Measurements from ENCODE around the gene CDH10. TPM values are rescaled to one million over a fixed set of nuclear protein-coding genes. Genes with fewer than 3 reads are reported as not detected.

The CDH10 gene
- total RNA-seq, 1 experiment from 2014 or later = 0.22 TPM

- TF ChIP-seq, protein P1, sequence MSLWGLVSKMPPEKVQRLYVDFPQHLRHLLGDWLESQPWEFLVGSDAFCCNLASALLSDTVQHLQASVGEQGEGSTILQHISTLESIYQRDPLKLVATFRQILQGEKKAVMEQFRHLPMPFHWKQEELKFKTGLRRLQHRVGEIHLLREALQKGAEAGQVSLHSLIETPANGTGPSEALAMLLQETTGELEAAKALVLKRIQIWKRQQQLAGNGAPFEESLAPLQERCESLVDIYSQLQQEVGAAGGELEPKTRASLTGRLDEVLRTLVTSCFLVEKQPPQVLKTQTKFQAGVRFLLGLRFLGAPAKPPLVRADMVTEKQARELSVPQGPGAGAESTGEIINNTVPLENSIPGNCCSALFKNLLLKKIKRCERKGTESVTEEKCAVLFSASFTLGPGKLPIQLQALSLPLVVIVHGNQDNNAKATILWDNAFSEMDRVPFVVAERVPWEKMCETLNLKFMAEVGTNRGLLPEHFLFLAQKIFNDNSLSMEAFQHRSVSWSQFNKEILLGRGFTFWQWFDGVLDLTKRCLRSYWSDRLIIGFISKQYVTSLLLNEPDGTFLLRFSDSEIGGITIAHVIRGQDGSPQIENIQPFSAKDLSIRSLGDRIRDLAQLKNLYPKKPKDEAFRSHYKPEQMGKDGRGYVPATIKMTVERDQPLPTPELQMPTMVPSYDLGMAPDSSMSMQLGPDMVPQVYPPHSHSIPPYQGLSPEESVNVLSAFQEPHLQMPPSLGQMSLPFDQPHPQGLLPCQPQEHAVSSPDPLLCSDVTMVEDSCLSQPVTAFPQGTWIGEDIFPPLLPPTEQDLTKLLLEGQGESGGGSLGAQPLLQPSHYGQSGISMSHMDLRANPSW (CRISPR knock-in tag; conservative IDR thresholded peaks at IDR 0.05; ENCODE audit: low read depth) = no peak
These were observed 147.1 kb downstream of the CDH10 start (continued) for GRCh38 chr5:24497591-24498157.

- ATAC-seq = no peak
- CTCF ChIA-PET = no interaction called here
- Mint-ChIP-seq H3K4me1 (peaks cover 11% of the 10 kb centered on the region), H3K27ac (no peak overlapping the region), H3K36me3 (no peaks in the 10 kb centered on the region), H3K4me3 (no peak overlapping the region), H3K27me3 (ENCODE audit: low read depth) (no peaks in the 10 kb centered on the region), H3K9me3 (no peaks in the 10 kb centered on the region)
- POLR2A ChIA-PET = no interaction called here
- TF ChIP-seq E2F1 (CRISPR knock-in tag; IDR thresholded peaks at IDR 0.05) (no peak), ZNF671 (CRISPR knock-in tag; IDR thresholded peaks at IDR 0.05) (no peak), HMGA2 (CRISPR knock-in tag; IDR thresholded peaks at IDR 0.05) (no peak), NFYB (CRISPR knock-in tag; conservative IDR thresholded peaks at IDR 0.05; ENCODE audit: low read depth) (no peak), CREB1 (CRISPR knock-in tag; IDR thresholded peaks at IDR 0.05) (no peak), CREM (CRISPR knock-in tag; IDR thresholded peaks at IDR 0.05) (no peak), RORB (CRISPR knock-in tag; IDR thresholded peaks at IDR 0.05) (no peak), EMX1 (CRISPR knock-in tag; IDR thresholded peaks at IDR 0.05) (no peak), JUN (CRISPR knock-in tag; IDR thresholded peaks at IDR 0.05) (no peak), PRRX2 (CRISPR knock-in tag; IDR thresholded peaks at IDR 0.05) (no peak), ZNF317 (CRISPR knock-in tag; IDR thresholded peaks at IDR 0.05; ENCODE audit: borderline replicate concordance, low read depth) (no peak)
- TF ChIP-seq, protein P2, sequence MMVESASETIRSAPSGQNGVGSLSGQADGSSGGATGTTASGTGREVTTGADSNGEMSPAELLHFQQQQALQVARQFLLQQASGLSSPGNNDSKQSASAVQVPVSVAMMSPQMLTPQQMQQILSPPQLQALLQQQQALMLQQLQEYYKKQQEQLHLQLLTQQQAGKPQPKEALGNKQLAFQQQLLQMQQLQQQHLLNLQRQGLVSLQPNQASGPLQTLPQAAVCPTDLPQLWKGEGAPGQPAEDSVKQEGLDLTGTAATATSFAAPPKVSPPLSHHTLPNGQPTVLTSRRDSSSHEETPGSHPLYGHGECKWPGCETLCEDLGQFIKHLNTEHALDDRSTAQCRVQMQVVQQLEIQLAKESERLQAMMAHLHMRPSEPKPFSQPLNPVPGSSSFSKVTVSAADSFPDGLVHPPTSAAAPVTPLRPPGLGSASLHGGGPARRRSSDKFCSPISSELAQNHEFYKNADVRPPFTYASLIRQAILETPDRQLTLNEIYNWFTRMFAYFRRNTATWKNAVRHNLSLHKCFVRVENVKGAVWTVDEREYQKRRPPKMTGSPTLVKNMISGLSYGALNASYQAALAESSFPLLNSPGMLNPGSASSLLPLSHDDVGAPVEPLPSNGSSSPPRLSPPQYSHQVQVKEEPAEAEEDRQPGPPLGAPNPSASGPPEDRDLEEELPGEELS (CRISPR knock-in tag; IDR thresholded peaks at IDR 0.05) = no peak
- DNase-seq (ENCODE audit: low spot score) = no peak
These were observed 147.6 kb downstream of the CDH10 start for GRCh38 chr5:24497145-24497544.

DNA sequence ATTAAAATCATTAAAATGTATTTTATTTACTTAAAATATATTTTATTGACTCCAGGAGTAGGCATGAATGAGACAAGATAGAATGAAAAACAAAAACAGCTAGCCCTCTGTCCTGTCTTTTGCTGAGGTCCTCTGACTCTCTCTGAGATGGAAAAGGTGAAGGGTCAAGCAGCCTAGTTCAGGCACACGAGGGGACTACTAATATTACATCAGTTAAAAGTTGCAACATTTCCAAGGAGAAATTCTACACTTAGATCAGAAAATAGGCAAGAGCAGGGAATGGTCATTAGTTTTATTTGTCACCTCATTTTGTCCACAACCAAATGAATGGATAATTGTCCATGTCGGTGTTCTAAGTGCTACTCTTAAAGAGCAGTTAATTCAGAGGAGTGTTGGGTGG is 148.5 kb downstream of the CDH10 start:
- DNase-seq (ENCODE audit: low spot score) (no peak), ATAC-seq (no peak)
- POLR2A ChIA-PET = no interaction called here
- no peak overlapping the region for H3K27ac Mint-ChIP-seq
- CTCF ChIA-PET = no interaction called here
- H3K9me3 Mint-ChIP-seq = no peaks in the 10 kb centered on the region
- no peak overlapping the region for H3K4me3 Mint-ChIP-seq
- no peaks in the 10 kb centered on the region for H3K27me3 Mint-ChIP-seq (ENCODE audit: low read depth)
- H3K4me1 Mint-ChIP-seq = peaks cover 11% of the 10 kb centered on the region
- no peaks in the 10 kb centered on the region for H3K36me3 Mint-ChIP-seq
- TF ChIP-seq, protein P3, sequence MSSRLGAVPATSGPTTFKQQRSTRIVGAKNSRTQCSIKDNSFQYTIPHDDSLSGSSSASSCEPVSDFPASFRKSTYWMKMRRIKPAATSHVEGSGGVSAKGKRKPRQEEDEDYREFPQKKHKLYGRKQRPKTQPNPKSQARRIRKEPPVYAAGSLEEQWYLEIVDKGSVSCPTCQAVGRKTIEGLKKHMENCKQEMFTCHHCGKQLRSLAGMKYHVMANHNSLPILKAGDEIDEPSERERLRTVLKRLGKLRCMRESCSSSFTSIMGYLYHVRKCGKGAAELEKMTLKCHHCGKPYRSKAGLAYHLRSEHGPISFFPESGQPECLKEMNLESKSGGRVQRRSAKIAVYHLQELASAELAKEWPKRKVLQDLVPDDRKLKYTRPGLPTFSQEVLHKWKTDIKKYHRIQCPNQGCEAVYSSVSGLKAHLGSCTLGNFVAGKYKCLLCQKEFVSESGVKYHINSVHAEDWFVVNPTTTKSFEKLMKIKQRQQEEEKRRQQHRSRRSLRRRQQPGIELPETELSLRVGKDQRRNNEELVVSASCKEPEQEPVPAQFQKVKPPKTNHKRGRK (CRISPR knock-in tag; IDR thresholded peaks at IDR 0.05; ENCODE audit: borderline replicate concordance) = no peak
- TF ChIP-seq SMAD4 (CRISPR knock-in tag; IDR thresholded peaks at IDR 0.05) (no peak), ZNF671 (CRISPR knock-in tag; IDR thresholded peaks at IDR 0.05) (no peak), AR (CRISPR knock-in tag; IDR thresholded peaks at IDR 0.05) (no peak), OVOL2 (CRISPR knock-in tag; IDR thresholded peaks at IDR 0.05; ENCODE audit: borderline replicate concordance) (no peak), HMGA2 (CRISPR knock-in tag; IDR thresholded peaks at IDR 0.05) (no peak), ZNF219 (CRISPR knock-in tag; IDR thresholded peaks at IDR 0.05; ENCODE audit: borderline replicate concordance) (no peak), FOXK1 (CRISPR knock-in tag; IDR thresholded peaks at IDR 0.05) (no peak)
- TF ChIP-seq, protein P4, sequence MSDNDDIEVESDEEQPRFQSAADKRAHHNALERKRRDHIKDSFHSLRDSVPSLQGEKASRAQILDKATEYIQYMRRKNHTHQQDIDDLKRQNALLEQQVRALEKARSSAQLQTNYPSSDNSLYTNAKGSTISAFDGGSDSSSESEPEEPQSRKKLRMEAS (CRISPR knock-in tag; IDR thresholded peaks at IDR 0.05) = no peak
- TF ChIP-seq, protein P5, sequence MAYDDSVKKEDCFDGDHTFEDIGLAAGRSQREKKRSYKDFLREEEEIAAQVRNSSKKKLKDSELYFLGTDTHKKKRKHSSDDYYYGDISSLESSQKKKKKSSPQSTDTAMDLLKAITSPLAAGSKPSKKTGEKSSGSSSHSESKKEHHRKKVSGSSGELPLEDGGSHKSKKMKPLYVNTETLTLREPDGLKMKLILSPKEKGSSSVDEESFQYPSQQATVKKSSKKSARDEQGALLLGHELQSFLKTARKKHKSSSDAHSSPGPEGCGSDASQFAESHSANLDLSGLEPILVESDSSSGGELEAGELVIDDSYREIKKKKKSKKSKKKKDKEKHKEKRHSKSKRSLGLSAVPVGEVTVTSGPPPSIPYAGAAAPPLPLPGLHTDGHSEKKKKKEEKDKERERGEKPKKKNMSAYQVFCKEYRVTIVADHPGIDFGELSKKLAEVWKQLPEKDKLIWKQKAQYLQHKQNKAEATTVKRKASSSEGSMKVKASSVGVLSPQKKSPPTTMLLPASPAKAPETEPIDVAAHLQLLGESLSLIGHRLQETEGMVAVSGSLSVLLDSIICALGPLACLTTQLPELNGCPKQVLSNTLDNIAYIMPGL (CRISPR knock-in tag; IDR thresholded peaks at IDR 0.05) = no peak
